Measurements from ENCODE around the gene SHROOM3. TPM values are rescaled to one million over a fixed set of nuclear protein-coding genes. Genes with fewer than 3 reads are reported as not detected.
A peak's percentile ranks its signal among the peaks of the same experiment; 100 is the strongest.

The SHROOM3 gene
- polyA plus RNA-seq, 2 of the 4 experiments (the other 2 are of a cell fraction): 2.8 to 5.1 TPM

- ATAC-seq (peak; percentile 74 to 80), FAIRE-seq (no peak), DNase-seq (ENCODE audit: low read depth in 1 of 2, low spot score in 1 of 2) (peak in 1 of 2 experiments; percentile 91)
- no peak for TF ChIP-seq FOSL2 (IDR thresholded peaks at IDR 0.05)
- TF ChIP-seq FOSL2 (CRISPR knock-in tag; IDR thresholded peaks at IDR 0.05): peak; percentile 73
- TF ChIP-seq GATA3 (IDR thresholded peaks at IDR 0.05; ENCODE audit: borderline replicate concordance): peak; percentile 15; the same call in 1 of the 2 replicates
- no peak for TF ChIP-seq REST (IDR thresholded peaks at IDR 0.05)
- TF ChIP-seq SMC3 (IDR thresholded peaks at IDR 0.05): peak; percentile 11; the same call in 1 of the 3 replicates
- 0 out of 5 replicates have a peak, but pooled peaks of 1 of the 2 experiments have one; percentile 29 for TF ChIP-seq JUN (IDR thresholded peaks at IDR 0.05)
- TF ChIP-seq CEBPB (IDR thresholded peaks at IDR 0.05): 0 out of 4 replicates have a peak, but pooled peaks of 1 of the 2 experiments have one; percentile 38
- peak; percentile 28; the same call in 1 of the 2 replicates for TF ChIP-seq JUNB (IDR thresholded peaks at IDR 0.05)
- no peak for TF ChIP-seq BHLHE40 (IDR thresholded peaks at IDR 0.05; ENCODE audit: low read depth, low read length)
- ChIA-PET POLR2A (interaction anchor here (1.0 kb wide), 1 partner anchor 39 kb away, joined by 3 read pairs; no protein-coding TSS in a partner anchor), CTCF (interaction anchor here (1.5 kb wide), 1 partner anchor 193 kb away, joined by 3 read pairs; the partner anchor contains the start of gene SOWAHB)
- Histone ChIP-seq H3K4me1 (peaks cover 79% of the 10 kb centered on the region), H3K4me3 (no peak overlapping the region), H3K27ac (peak overlapping the region; percentile 86 to 97), H3K4me2 (peak overlapping the region; percentile 86), H3K9me3 (no peaks in the 10 kb centered on the region)
- 0% methylated on average over 3 of the region's 3 CpGs for WGBS (ENCODE audit: missing lambda C conversion rate)
Measured at GRCh38 chr4:76704133-76704881, 269.3 kb downstream of the SHROOM3 start.

- FAIRE-seq: no peak
- 57% methylated on average over 1 of the region's 1 CpG for WGBS (ENCODE audit: missing lambda C conversion rate)
- TF ChIP-seq SREBF2 (IDR thresholded peaks at IDR 0.05) (no peak), GATA3 (IDR thresholded peaks at IDR 0.05; ENCODE audit: borderline replicate concordance) (no peak), HMGXB4 (CRISPR knock-in tag; IDR thresholded peaks at IDR 0.05; ENCODE audit: borderline replicate concordance) (no peak), KDM5A (IDR thresholded peaks at IDR 0.05) (no peak), PBX3 (IDR thresholded peaks at IDR 0.05) (no peak), RAD21 (conservative IDR thresholded peaks at IDR 0.05 in 1 of 2, IDR thresholded peaks at IDR 0.05 in 1 of 2) (no peak), BHLHE40 (IDR thresholded peaks at IDR 0.05; ENCODE audit: low read depth, low read length) (no peak), CBX8 (IDR thresholded peaks at IDR 0.05) (no peak), NR3C1 (IDR thresholded peaks at IDR 0.05) (no peak), CEBPB (IDR thresholded peaks at IDR 0.05) (no peak), HEYL (CRISPR knock-in tag; IDR thresholded peaks at IDR 0.05) (no peak), JUNB (IDR thresholded peaks at IDR 0.05) (no peak), HDAC2 (IDR thresholded peaks at IDR 0.05) (no peak), POLR2A (IDR thresholded peaks at IDR 0.05; ENCODE audit: low read length) (no peak), MAFK (IDR thresholded peaks at IDR 0.05; ENCODE audit: partially characterized antibody) (no peak), EHF (CRISPR knock-in tag; IDR thresholded peaks at IDR 0.05) (no peak), BCL3 (IDR thresholded peaks at IDR 0.05) (no peak), HES2 (IDR thresholded peaks at IDR 0.05) (no peak), ZC3H11A (IDR thresholded peaks at IDR 0.05) (no peak), RFX5 (IDR thresholded peaks at IDR 0.05) (no peak)
- ChIA-PET POLR2A (no interaction called here), CTCF (no interaction called here)
- H3K9me3 ChIP-seq: no peaks in the 10 kb centered on the region
- H3K4me3 ChIP-seq: no peak overlapping the region
- H3K27ac ChIP-seq: peak overlapping the region; percentile 86 to 97
- H3K4me2 ChIP-seq: peak overlapping the region; percentile 86
- no peak for DNase-seq (ENCODE audit: low read depth in 1 of 2, low spot score in 1 of 2)
- peaks cover 77% of the 10 kb centered on the region for H3K4me1 ChIP-seq
- no peak for ATAC-seq
Measured at GRCh38 chr4:76705472-76705871, 270.4 kb downstream of the SHROOM3 start.
